GM12801 (cell line): Measurements from ENCODE around the gene PDE6A.

ENCODE experiments used
- TF ChIP-seq, protein P1 (sequence below): IDR thresholded peaks from one replicate; pipeline ENCODE4 v1.5.1; 2011; ENCODE audit warnings: control low read depth; ENCODE audit not compliant: insufficient read length; ENCODE audit errors: extremely low read depth

PDE6A gene

GRCh38 chr5:149809931-149810691 lies 134.5 kb downstream of the PDE6A start:
- TF ChIP-seq, protein P1, sequence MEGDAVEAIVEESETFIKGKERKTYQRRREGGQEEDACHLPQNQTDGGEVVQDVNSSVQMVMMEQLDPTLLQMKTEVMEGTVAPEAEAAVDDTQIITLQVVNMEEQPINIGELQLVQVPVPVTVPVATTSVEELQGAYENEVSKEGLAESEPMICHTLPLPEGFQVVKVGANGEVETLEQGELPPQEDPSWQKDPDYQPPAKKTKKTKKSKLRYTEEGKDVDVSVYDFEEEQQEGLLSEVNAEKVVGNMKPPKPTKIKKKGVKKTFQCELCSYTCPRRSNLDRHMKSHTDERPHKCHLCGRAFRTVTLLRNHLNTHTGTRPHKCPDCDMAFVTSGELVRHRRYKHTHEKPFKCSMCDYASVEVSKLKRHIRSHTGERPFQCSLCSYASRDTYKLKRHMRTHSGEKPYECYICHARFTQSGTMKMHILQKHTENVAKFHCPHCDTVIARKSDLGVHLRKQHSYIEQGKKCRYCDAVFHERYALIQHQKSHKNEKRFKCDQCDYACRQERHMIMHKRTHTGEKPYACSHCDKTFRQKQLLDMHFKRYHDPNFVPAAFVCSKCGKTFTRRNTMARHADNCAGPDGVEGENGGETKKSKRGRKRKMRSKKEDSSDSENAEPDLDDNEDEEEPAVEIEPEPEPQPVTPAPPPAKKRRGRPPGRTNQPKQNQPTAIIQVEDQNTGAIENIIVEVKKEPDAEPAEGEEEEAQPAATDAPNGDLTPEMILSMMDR, result no peak

- TF ChIP-seq, protein P1, result no peak
Observed at GRCh38 chr5:149808264-149808982, 136.2 kb downstream of the PDE6A start.
